ENCODE results near the gene NEDD9.

NEDD9 gene

GRCh38 chr6:11172501-11173327 is 59.8 kb downstream of the NEDD9 start:
- DNase-seq = peak; percentile 80

- no peak for DNase-seq
These were observed 60.5 kb downstream of the NEDD9 start for GRCh38 chr6:11171952-11172351.

GRCh38 chr6:11168091-11168635 is 64.3 kb downstream of the NEDD9 start:
- DNase-seq = no peak

GRCh38 chr6:11166948-11167347 is 65.5 kb downstream of the NEDD9 start:
- DNase-seq = no peak

GRCh38 chr6:11164717-11165646 is 67.5 kb downstream of the NEDD9 start:
- DNase-seq = no peak

GRCh38 chr6:11163932-11164331 is 68.5 kb downstream of the NEDD9 start:
- no peak for DNase-seq

- no peak for DNase-seq
These were observed 70.2 kb downstream of the NEDD9 start for GRCh38 chr6:11162262-11162661.

GRCh38 chr6:11161031-11161956 is 71.2 kb downstream of the NEDD9 start:
- DNase-seq = no peak

- no peak for DNase-seq
These were observed 72.3 kb downstream of the NEDD9 start for GRCh38 chr6:11160199-11160598.

GRCh38 chr6:11155589-11155988 is 76.9 kb downstream of the NEDD9 start:
- no peak for DNase-seq

- no peak for DNase-seq
These were observed 79.0 kb downstream of the NEDD9 start for GRCh38 chr6:11153447-11153846.

- DNase-seq = no peak
These were observed 79.9 kb downstream of the NEDD9 start for GRCh38 chr6:11152581-11152980.

GRCh38 chr6:11151488-11151887 is 81.0 kb downstream of the NEDD9 start:
- no peak for DNase-seq

- no peak for DNase-seq
These were observed 82.9 kb downstream of the NEDD9 start for GRCh38 chr6:11149551-11149950.

- DNase-seq = no peak
These were observed 86.2 kb downstream of the NEDD9 start for GRCh38 chr6:11146117-11146826.

- peak; percentile 76 for DNase-seq
These were observed 88.0 kb downstream of the NEDD9 start for GRCh38 chr6:11144393-11144851.

GRCh38 chr6:11143394-11144371 is 88.8 kb downstream of the NEDD9 start:
- no peak for DNase-seq

GRCh38 chr6:11142296-11143027 is 90.0 kb downstream of the NEDD9 start:
- no peak for DNase-seq

GRCh38 chr6:11141295-11141694 is 91.2 kb downstream of the NEDD9 start:
- no peak for DNase-seq

GRCh38 chr6:11140056-11140455 is 92.4 kb downstream of the NEDD9 start:
- DNase-seq = no peak

Data from retina (tissue), 1 donor.